Mammary epithelial cell (primary cell): ENCODE data around the gene IGSF6.

Experiments used
- EZH2 ChIP-seq: IDR thresholded peaks from 2 replicates; pipeline ENCODE4 v1.6.1; 2012; ENCODE audit warnings: low read length, inconsistent platforms, borderline replicate concordance
- TF ChIP-seq, protein P1 (sequence below), 2 donors: IDR thresholded peaks in 1 of 2; conservative IDR thresholded peaks in 1 of 2; 2 replicates each; pipeline ENCODE4 v1.5.1; 2011 to 2012; ENCODE audit warnings: inconsistent platforms in 2 of 2, low read length in 2 of 2, mild to moderate bottlenecking in 2 of 2, control low read depth in 1 of 2, low read depth in 1 of 2; ENCODE audit not compliant: insufficient read depth in 1 of 2; ENCODE audit errors: extremely low read depth in 1 of 2

DNA sequence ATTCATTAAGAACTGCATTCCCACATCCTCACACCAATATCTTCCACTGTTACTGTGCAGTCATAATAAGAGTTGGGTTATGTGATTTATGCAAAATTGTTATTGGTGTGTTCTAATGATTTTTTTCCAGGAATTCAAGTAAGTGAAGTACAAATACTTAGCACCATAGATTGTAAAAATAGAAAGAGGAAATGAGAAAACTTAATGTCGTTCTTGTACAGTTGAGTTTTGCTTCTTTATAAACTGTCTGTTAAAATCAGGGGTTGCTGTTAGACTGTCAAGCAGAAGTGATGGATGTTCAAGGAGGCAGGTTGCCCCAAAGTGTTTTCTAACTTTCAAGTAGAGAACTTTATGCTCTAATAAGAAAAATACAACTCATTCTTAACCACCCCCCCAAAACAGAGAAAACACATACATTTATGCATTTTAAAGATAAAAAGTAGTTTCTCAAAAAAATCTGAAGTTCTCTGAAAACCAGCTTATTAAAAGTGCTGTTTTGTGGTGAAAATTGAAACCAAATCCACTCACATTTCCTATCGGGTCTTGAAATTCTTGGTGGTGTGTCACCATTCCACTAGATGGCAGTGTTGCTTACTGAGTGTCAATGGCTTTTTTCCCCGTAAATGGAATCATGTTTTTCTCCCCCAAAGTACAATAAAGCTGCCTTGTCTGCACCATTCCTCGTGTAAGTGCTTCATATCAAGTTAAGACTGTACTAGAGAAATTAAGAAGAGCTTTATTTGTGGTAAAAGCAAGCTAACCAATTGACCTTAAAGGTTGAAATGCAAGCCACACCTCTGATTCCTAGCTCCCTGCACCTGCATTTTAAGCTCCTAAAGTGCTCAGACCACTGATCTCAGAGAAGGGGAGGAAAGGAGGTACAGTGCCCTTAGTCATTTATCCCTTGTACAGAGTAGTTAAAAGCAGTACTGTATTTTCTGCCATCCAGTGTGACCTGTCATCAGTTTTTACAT is 4.7 kb upstream of the IGSF6 start:
- TF ChIP-seq, protein P1, sequence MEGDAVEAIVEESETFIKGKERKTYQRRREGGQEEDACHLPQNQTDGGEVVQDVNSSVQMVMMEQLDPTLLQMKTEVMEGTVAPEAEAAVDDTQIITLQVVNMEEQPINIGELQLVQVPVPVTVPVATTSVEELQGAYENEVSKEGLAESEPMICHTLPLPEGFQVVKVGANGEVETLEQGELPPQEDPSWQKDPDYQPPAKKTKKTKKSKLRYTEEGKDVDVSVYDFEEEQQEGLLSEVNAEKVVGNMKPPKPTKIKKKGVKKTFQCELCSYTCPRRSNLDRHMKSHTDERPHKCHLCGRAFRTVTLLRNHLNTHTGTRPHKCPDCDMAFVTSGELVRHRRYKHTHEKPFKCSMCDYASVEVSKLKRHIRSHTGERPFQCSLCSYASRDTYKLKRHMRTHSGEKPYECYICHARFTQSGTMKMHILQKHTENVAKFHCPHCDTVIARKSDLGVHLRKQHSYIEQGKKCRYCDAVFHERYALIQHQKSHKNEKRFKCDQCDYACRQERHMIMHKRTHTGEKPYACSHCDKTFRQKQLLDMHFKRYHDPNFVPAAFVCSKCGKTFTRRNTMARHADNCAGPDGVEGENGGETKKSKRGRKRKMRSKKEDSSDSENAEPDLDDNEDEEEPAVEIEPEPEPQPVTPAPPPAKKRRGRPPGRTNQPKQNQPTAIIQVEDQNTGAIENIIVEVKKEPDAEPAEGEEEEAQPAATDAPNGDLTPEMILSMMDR (conservative IDR thresholded peaks at IDR 0.05 in 1 of 2, IDR thresholded peaks at IDR 0.05 in 1 of 2; ENCODE audit: extremely low read depth in 1 of 2, insufficient read depth in 1 of 2, low read depth in 1 of 2, low read length in 2 of 2): peak; percentile 69 to 85
- TF ChIP-seq EZH2: no peak
